Epidermal melanocyte (primary cell): ENCODE data around the gene ELANE.
"Not testable (repeated sequence)": the region's sequence is repeated elsewhere in the genome, so short reads cannot be mapped to it uniquely, and the experiment has no call there.

Experiments used
- DNase-seq: peaks from one replicate; pipeline ENCODE4 v3.0.0; 2011; ENCODE audit warnings: low spot score; ENCODE audit not compliant: insufficient read length

ELANE gene

DNA sequence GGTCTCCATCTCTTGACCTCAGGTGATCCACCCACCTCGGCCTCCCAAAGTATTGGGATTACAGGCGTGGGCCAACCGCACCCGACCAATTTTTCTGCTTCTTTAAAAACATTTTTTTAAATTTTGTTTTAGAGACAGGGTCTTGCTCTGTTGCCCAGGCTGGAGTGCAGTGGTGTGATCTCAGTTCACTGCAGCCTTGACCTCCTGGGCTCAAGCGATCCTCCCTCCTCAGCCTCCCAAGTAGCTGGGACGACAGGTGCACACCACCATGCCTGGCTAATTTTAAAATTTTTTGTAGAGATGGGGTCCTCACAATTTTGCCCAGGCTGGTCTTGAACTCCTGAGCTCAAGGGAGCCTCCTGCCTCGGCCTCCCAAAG lies 9.3 kb upstream of the ELANE start:
- DNase-seq: not testable (repeated sequence)

DNA sequence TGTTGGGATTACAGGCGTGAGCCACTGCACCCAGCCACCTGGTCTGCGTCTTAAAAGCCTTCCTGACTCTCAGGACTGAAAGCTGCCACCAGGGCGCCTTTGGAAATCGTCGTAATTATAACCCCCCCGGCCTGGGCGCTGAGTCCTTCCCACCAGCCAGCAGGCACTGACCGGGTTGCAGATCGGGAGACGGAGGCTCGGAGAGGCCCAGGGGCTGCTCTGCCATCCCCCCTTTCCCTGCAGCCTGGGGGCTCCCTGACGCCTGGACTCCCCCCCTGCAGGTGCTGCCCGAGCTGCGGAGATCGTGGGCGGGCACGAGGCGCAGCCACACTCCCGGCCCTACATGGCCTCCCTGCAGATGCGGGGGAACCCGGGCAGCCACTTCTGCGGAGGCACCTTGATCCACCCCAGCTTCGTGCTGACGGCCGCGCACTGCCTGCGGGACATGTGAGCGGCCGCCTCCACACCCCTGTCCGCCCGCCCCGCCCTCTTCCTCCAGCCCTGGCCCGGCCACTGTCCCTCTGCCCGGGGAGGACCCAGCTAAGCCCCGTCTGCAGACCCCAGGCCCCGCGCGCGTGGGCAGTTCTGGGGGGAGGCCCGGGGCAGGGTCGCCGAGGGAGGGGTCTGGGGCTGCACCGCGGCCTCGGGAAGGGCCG lies 8.8 kb upstream of the ELANE start:
- DNase-seq: no peak

DNA sequence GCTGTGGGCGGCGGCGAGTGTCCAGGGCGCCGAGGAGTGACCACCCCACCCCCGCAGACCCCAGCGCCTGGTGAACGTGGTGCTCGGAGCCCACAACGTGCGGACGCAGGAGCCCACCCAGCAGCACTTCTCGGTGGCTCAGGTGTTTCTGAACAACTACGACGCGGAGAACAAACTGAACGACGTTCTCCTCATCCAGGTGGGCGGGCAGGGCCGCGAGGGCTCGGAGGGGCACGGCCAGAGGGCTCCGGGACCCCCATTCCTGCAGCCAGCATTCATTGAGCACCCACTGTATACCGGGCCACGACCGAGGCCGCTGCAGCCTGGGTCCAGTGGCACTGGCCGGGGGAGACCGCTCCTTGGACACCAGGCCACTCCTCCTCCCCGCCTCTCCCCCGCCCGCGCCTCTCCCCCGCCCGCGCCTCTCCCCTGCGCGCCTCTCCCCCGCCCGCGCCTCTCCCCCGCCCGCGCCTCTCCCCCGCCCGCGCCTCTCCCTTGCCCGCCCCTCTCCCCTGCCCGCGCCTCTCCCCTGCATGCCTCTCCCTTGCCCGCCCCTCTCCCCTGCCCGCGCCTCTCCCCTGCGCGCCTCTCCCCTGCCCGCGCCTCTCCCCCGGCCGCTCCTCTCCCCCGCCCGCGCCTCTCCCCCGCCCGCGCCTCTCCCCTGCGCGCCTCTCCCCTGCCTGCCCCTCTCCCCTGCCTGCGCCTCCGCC lies 8.1 kb upstream of the ELANE start:
- no peak for DNase-seq

DNA sequence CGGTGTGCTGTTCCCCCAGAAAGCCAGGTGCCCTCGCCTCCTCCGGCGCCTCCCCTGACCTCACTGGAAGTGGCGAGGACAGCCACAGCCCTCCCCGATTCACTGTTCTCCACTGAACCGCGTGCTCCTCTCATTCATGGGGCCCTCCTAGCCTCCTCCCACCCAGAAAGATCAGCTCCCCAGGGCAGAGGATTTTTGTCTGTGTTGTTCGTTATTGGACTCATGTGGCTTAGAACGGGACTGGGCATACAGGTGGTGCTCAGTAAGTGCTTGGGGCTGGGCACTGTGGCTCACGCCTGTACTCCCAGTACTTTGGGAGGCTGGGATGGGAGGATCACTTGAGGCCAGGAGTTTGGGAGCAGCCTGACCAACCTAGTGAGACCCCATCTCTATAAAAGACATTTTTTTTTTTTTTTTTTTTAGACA lies 7.5 kb upstream of the ELANE start:
- DNase-seq: no peak

DNA sequence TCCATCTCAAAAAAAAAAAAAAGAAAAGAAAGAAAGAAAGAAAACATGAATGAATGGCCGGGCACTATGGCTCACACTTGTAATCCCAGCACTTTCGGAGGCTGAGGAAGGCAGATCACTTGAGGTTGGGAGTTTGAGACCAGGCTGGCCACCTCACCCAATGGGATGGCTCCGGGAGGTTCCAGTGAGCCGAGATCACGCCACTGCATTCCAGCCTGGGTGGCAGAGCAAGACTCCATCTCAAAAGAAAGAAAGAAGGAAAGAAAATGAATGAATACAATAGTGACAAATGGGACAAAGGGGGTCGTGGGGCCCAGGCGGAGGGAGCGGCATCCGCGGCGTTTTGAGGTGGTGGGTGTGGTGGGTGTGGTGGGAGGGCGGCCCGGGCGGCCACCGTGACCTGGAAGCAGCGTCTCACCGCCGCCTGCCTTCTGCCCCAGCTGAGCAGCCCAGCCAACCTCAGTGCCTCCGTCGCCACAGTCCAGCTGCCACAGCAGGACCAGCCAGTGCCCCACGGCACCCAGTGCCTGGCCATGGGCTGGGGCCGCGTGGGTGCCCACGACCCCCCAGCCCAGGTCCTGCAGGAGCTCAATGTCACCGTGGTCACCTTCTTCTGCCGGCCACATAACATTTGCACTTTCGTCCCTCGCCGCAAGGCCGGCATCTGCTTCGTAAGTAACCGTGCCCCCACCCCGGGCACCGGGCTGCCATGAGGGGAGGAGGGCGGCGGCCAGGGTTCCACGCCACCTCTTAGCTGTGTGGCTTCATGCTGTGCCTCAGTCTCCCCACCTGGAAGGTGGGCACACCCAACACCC lies 6.2 kb upstream of the ELANE start:
- DNase-seq: no peak

DNA sequence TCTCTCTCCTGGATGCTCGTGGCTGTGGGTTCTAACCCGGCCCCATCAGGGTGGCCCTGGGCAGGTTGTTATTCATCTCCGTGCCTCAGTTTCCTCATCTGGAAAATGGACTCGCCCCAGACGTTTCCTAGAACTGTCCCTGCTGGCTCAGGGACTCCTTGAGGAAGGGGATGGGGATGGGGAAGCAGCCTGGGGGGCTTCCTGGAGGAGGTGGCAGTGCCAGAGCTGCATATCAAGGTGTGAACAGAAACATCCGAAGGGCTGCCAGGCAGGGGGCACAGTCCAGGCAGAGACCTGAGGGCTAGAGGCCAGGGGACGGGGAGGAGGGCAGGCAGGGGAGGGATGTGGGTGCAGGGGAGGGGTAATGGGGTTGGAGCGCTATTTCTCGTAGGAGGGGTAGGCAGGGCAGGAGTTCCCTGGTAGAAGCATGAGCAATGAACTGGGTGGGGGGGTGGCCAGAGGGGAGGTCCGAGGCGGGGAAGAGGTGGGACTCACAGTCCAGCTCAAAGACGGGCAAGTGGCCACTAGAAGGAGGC lies 3.6 kb upstream of the ELANE start:
- DNase-seq: no peak

DNA sequence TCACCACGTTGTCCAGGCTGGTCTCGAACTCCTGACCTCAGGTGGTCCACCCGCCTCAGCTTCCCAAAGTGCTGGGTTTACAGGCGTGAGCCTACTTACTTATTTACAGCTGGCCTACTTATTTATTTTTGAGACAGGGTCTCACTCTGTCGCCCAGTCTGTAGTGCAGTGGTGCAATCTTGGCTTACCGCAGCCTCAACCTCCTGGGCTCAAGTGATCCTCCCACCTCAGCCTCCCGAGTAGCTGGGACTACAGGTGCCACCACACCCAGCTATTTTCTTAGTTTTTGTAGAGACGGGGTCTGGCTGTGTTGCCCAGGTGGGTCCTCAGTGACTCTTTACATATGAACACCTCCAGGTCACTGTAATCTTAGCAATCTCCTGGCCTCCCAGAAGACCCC lies 2.9 kb upstream of the ELANE start:
- DNase-seq: not testable (repeated sequence)

DNA sequence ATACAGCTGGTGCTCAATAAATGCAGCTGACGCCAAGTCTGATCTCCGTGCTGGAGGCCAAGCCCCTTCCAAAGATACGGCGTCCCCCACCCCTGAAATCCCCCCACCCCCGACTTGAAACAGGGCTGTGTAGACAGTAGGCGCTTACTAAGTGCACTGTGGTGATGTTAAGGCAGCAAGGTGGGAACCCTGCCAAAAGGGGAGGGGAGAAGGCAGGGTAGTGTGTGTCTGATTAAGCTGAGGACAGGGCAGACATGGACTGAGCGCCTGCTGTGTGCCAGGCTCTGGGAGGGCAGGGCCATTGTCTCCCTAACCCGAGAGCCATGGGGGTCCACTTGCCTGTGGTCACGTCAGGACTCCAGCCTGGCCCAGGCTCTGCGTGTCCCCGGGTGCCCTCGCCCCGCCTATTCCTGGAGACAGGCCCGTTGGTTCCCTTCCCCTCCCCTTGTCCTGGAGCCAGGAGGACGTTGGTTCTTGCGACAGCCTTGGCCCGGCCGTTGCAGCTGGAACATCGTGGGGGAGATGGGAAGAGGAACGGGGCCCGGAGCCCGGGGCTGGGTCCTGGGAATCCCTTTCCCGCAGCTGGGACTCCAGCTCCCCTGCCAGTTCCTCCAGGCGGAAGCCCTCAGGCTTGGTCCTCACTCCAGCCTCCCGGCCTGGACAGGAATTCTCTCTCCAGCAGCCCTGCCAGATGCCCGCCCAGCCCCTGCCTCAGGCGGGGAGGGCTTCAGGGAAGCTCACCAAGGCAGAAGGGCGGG lies 1.7 kb upstream of the ELANE start:
- peak; percentile 93 for DNase-seq

DNA sequence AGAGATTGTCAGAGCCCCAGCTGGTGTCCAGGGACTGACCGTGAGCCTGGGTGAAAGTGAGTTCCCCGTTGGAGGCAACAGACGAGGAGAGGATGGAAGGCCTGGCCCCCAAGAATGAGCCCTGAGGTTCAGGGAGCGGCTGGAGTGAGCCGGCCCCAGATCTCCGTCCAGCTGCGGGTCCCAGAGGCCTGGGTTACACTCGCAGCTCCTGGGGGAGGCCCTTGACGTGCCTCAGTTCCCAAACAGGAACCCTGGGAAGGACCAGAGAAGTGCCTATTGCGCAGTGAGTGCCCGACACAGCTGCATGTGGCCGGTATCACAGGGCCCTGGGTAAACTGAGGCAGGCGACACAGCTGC lies 1.1 kb upstream of the ELANE start:
- DNase-seq: no peak

DNA sequence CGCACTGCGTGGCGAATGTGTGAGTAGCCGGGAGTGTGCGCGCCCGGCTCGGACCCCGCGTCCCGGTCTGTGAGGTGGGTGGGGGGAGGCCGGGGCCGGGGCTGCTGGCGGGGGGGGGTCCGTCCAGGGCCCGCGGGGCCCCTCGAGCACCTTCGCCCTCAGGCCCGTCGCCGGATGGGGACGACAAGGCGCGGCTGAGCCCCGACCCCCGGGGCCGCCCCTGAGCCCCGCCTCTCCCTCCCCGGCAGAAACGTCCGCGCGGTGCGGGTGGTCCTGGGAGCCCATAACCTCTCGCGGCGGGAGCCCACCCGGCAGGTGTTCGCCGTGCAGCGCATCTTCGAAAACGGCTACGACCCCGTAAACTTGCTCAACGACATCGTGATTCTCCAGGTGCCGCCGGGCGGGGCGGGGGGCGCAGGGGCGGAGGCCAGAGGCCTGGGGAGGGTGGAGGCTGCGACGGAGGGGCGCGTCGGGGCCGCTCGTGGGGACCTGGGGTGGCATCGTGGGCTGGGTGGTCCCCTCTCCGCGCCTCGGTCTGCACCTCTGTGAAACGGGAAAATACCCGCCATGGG lies 997 bp downstream of the ELANE start:
- DNase-seq: no peak

DNA sequence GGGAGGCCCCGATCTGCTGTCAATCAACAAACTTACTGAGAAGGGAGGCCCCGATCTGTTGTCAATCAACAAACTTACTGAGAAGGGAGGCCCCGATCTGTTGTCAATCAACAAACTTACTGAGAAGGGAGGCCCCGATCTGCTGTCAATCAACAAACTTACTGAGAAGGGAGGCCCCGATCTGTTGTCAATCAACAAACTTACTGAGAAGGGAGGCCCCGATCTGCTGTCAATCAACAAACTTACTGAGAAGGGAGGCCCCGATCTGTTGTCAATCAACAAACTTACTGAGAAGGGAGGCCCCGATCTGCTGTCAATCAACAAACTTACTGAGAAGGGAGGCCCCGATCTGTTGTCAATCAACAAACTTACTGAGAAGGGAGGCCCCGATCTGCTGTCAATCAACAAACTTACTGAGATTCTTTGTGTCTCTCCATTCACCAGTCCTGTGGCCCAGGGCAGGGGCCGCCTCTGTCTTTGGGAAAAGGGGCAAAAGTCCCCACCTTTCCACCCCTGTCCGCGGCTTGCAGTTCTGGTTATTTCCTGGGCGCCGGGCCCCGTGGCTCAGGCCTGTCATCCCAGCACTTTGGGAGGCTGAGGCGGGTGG lies 1.6 kb downstream of the ELANE start:
- DNase-seq: not testable (repeated sequence)

DNA sequence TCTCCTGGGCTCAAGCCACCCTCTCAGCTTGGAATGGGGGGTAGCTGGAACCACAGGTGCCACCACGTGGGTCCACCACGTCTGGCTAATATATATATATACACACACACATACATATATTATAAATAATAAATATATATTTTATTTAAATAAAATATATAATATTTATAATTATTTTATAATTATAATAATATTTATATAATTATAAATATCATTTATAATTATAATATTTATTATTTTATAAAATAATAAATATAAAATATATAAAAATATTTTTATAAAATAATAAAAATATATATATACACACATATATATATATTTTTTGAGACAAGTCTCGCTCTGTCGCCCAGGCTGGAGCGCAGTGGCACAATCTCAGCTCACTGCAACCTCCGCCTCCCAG lies 2.4 kb downstream of the ELANE start:
- no peak for DNase-seq

DNA sequence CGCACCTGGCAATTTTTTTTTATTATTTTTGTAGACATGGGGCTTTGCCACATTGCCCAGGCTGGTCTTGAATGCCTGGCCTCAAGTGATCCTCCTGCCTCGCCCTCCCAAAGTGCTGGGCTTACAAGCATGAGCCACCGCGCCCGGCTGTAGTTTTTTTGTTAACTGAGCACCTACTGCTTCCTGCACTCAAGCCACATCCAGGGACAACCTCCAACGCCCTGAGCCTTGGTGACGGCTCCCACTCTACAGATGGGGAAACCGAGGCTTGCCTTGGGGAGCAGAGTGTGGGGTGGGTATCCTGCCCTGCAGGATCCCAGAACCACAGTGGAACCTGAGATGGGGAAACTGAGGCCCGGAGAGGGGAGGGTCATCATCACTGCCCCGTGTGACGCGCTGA lies 3.0 kb downstream of the ELANE start:
- DNase-seq: no peak

DNA sequence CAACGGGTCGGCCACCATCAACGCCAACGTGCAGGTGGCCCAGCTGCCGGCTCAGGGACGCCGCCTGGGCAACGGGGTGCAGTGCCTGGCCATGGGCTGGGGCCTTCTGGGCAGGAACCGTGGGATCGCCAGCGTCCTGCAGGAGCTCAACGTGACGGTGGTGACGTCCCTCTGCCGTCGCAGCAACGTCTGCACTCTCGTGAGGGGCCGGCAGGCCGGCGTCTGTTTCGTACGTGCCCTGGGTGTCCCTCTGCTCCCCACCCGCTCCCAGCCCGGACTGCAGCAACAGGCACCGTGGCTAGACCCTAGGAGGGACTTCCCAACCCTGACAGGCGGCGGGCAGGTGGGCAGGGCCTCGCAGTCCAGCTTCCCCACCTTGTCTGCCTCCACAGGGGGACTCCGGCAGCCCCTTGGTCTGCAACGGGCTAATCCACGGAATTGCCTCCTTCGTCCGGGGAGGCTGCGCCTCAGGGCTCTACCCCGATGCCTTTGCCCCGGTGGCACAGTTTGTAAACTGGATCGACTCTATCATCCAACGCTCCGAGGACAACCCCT lies 3.5 kb downstream of the ELANE start:
- DNase-seq: no peak

DNA sequence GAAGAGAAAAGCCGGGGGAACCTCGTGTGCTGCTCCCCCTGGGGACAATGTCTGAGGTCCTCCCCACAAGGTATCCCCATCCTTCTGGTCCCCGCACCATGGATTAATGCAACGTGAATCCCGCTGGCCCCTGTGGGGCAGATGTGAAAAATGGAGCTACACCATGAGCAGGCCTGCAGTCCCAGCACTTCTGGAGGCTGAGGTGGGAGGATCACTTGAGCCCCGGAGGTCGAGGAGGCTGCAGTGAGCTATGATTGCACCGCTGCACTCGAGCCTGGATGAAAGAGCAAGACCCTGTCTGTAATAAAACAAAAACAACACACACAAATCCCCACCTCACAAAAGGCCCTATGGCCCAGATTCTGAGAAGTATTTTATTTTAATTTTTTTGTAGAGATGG lies 6.2 kb downstream of the ELANE start:
- no peak for DNase-seq

DNA sequence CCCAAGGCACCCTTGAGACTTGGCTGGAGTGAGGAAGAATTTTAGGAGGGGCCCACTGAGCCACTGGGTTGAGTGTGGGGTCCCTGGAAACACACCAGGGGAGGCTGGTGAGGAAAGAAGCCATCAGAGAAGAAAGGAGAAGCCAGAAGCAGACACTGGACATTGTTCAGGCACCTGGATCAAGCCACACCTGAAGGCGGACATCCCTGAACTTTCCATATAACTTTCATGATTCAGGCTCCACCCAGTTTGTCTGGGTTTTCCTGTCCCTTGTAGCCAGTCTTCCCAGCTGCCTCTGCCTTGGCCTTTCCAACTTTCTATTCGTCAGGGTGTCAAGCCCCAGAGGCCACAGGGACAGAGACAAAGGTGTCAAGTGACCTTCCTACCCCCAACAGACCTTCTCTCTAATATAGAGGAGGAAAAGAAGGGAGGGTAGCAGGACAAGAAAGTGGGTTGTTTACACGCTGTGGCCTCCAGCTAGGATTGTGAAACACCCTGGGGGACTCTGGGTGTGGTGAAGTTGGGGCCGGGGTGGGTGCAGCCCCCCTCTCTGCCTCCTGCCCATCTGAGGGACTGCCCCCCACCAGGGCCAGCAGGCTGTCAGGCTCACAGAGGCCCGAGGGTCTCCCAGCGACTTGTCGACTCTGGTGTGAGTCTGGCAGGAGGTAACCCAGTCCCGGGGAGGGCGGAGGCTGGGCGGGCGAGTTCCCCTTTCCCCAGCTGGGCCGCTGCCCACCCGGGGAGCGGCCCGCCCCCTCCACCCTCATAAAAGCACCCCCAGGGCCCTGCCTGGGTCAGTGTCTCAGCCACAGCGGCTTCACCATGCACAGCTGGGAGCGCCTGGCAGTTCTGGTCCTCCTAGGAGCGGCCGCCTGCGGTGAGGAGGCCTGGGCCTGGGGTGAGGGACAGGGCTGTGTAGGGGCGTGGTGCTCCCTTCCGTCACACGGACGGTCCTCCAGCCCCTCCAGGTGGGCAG lies 7.1 kb downstream of the ELANE start, which contains the start of gene CFD:
Gene CFD, plus strand, starts transcription at position 797 of the 976 bp plus-strand sequence. Its CDS starts 26 bp downstream, at position 823.
- DNase-seq: no peak

DNA sequence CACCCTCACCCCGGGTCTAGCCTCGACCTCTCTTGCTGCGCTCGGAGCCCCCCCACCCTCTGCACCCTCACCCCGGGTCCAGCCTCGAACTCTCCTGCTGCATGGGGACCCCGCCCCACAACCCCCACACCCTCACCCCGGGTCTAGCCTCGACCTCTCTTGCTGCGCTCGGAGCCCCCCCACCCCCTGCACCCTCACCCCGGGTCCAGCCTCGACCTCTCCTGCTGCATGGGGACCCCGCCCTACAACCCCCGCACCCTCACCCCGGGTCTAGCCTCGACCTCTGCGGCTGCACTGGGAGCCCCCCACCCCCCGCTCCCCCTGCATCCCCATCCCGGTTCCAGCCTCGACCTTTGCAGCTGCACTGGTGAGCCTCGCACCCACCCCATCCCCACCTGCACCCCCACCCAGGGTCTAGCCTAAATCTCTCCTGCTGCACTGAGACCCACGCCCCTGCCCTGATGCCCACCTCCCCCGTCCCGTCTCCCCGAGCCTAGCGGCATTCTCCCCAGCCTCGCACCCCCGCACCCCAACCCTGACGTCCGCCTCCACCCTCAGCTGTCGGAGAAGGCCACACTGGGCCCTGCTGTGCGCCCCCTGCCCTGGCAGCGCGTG lies 9.1 kb downstream of the ELANE start:
- DNase-seq: no peak

DNA sequence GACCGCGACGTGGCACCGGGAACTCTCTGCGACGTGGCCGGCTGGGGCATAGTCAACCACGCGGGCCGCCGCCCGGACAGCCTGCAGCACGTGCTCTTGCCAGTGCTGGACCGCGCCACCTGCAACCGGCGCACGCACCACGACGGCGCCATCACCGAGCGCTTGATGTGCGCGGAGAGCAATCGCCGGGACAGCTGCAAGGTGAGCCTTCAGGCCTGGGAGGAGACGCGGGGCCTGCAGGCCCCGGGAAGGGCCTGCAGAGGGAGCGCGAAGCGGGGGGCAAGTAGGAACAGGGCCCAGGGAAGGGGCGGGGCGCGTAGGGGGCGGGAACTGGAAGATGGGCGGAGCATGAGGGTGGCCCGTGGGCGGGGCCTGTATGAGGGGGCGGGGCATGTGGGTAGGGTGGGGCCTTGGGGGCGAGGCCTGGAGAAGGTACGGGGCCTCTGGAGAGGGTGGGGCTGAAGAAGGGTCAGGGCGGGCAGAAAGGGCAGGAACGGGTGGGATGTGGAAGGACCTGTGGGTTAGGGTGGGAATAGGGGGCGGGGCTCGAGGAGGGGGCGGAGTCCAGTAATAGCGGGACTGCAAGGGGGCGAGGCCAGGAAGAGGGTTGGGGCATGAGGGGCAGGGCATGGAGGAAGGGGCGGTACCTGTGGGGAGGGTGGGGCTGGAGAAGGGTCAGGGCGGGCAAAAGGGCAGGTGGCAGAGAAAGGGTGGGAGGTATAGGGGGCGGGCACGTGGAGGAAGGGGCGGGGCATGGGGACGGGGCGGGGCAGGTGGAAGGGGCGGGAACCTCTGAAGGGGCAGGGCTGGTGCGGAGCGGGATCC lies 9.9 kb downstream of the ELANE start:
- peak; percentile 47 for DNase-seq
